DND-41 (cell line): ENCODE results near the gene NEDD9.

ENCODE experiments used
- EZH2 ChIP-seq: IDR thresholded peaks from 3 replicates; pipeline ENCODE4 v1.6.1; 2012; ENCODE audit warnings: borderline replicate concordance, low read depth, mild to moderate bottlenecking, moderate library complexity, low read length, inconsistent platforms; ENCODE audit not compliant: severe bottlenecking
- TF ChIP-seq, protein P1 (sequence below): IDR thresholded peaks from 2 replicates; pipeline ENCODE4 v1.5.1; 2012; ENCODE audit warnings: borderline replicate concordance, low read length, moderate library complexity, mild to moderate bottlenecking; ENCODE audit not compliant: poor library complexity, severe bottlenecking; ENCODE audit errors: extremely low read depth

DNA sequence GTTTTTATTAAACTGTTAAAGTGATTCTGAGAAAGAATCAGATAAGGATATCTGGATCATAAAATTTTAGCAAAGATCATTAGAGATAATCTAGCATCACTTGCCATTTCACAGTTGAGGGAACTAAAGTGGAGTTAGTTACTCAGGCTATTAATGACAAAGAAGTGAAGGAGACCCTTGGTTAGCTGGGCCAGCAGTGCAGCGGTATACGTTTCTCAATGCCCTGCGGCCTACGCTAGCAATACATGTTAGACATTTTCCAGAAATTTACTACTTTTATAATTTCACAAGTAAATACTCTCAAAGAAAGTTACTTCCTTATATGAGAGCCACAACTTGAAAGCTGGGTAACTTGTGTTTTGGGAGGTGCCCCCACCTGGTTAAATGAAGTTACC is 28.5 kb downstream of the NEDD9 start:
- TF ChIP-seq, protein P1, sequence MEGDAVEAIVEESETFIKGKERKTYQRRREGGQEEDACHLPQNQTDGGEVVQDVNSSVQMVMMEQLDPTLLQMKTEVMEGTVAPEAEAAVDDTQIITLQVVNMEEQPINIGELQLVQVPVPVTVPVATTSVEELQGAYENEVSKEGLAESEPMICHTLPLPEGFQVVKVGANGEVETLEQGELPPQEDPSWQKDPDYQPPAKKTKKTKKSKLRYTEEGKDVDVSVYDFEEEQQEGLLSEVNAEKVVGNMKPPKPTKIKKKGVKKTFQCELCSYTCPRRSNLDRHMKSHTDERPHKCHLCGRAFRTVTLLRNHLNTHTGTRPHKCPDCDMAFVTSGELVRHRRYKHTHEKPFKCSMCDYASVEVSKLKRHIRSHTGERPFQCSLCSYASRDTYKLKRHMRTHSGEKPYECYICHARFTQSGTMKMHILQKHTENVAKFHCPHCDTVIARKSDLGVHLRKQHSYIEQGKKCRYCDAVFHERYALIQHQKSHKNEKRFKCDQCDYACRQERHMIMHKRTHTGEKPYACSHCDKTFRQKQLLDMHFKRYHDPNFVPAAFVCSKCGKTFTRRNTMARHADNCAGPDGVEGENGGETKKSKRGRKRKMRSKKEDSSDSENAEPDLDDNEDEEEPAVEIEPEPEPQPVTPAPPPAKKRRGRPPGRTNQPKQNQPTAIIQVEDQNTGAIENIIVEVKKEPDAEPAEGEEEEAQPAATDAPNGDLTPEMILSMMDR = no peak
- TF ChIP-seq EZH2 = no peak
